DMS 273 (cell line): ENCODE measurements around the gene NDUFS3.

ENCODE experiments used
- DNase-seq: peaks from one replicate; lab custom pipeline; 2025; ENCODE audit not compliant: unreplicated experiment; lab: John Stamatoyannopoulos, UW

Gene NDUFS3

DNA sequence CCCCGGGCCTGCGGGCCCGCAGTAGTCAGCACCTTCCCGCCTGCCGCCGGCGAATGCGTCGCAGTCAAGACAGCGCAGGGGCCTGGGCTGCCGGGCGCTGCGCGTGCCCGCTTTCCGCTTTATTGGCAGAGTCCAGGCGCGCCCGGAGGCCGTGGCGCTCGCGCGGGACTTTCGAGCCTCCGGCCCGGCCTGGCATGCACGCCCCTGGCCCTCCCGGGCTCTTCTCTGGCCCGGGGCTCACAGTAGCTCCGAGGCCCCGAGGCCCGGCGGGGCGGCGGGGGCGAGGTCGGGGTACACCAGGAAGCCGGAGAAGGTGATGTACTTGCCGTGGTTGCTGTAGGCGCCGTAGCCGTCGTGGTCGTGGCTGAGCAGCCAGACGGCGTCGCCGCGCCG, 10.7 kb downstream of the NDUFS3 start:
- DNase-seq, result no peak

GRCh38 chr11:47589977-47590861, 11.3 kb downstream of the NDUFS3 start:
- DNase-seq, result no peak

DNA sequence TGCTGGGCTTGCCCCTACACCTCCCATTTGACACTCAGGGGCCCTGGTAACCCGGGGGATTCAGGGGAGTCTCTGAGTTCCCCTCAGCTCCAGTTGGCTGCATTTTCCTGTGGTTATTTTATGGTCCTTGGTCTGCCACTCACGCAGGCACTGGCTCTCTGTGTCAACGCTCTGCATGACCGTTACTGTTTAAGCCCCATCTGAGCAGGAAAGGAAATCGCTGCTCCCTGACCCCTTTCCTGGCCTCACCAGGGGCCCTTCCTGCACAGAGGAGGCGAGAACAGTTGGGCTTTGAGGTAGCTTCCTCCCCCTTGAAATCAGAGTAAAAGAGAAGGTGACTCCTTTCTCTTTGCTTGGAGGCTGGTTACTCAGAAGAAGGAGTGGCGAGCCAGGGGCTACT, 12.9 kb downstream of the NDUFS3 start:
- DNase-seq, result no peak

GRCh38 chr11:47592251-47592650, 13.4 kb downstream of the NDUFS3 start:
- no peak for DNase-seq

DNA sequence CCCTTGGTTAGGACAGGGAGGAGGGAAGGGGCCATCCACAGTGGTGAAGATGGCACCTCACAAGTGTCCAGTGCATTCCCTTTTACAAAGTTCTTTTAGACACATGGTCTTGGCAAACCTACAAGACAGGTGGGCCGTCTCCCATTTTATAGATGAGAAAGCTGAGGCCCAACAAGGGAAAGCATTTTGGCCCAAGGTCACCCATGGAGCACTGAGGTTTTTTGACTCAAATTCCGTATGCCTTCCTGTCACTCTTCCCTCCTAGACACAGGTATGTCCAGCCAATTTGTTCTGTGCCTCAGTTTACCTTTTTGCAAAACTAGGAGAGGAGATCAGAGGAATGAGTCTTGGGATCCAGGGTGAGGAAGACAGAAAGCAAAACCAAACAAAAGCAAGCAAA, 14.1 kb downstream of the NDUFS3 start:
- no peak for DNase-seq

DNA sequence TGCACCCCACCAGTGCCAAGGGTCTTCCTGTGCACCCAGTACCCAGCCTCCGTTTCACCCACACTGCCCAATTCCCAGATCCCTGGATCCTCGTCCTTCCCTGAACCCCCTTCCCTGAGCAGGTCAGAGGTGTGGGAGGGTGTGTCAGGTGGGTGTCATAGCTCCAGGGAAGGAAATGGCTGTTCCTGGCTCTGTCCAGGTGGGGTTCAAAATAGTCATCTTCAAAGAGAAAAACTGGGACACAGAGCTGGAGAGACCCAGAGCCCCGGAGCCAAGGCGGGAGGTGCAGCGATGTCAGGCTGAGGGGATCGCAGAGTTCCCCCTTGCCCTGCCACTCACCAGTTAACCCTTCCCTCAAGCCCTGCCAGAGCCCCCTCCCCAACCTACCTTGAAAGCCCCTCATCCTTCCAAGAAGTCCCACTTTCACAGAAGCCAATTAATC, 14.6 kb downstream of the NDUFS3 start:
- no peak for DNase-seq

GRCh38 chr11:47593934-47594855, 15.3 kb downstream of the NDUFS3 start, which contains the start of gene C1QTNF4:
Gene C1QTNF4, minus strand, starts transcription at chr11:47594411. Its CDS starts 3,601 bp downstream, at chr11:47590810.
- no peak for DNase-seq

DNA sequence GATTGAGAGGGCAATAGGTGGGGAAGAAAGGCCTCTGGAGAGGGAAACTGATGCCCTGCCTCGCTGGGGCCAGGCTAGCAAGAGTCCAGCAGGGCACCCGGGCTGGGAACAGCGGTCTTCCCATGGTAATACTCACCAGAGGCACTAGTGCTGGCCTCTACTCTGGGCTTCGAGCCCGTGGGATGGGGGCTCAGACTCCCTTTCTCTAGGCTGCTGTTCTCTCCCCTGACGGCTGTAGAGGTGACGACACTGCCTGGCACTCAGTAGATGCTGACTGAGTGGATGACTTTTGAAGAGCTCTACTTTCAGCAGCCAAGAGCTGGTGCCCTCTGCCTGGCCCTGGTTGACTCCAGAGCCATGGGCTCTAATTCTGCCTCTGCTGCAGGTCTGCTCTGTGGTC, 16.2 kb downstream of the NDUFS3 start:
- DNase-seq, result peak; percentile 10

- DNase-seq, result no peak
Observed at GRCh38 chr11:47595967-47596366, 17.1 kb downstream of the NDUFS3 start.

- DNase-seq, result peak; percentile 26
Observed at GRCh38 chr11:47599902-47600301, 21.0 kb downstream of the NDUFS3 start.

GRCh38 chr11:47603295-47603694, 24.4 kb downstream of the NDUFS3 start:
- no peak for DNase-seq

DNA sequence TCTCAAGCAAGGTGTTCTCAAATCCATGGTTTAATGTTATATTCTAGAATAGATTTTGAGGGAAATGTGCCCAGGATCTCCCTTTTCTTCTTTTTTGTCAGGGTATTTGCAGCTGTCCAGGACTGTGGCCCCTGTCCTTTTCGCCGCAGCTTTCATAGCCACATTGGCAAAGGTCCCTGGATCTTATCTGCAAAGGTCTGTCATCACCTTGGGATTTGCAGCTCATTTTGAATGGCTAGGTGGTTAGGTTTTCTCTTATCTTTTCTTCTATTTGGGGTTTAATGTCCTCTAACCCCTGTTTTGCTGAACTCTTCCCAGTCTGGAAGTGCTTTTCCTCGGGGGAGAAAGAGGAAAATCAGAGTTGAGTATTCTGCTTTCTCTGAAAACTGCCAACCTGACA, 27.0 kb downstream of the NDUFS3 start:
- no peak for DNase-seq

- peak; percentile 54 for DNase-seq
Observed at GRCh38 chr11:47606731-47607130, 27.9 kb downstream of the NDUFS3 start.

DNA sequence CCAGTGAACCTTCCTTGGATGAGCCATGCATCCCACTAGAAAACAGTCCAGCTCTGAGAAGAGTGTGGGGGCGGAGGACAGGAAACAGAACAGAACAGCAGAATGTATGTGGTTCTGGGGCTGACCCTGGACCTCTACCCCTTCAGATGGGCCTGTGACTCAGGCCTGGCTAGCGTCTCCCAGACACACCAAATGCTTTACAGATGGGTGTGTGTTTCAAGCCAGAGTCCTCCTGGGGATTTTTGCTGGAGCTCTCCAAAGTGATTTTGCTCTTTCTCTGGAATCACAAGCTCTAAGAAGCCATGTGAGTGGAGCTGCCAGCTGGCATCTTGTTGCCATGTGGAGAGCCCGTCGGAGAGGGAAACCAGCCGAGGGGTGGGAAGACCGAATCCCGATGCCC, 28.5 kb downstream of the NDUFS3 start:
- DNase-seq, result peak; percentile 54

DNA sequence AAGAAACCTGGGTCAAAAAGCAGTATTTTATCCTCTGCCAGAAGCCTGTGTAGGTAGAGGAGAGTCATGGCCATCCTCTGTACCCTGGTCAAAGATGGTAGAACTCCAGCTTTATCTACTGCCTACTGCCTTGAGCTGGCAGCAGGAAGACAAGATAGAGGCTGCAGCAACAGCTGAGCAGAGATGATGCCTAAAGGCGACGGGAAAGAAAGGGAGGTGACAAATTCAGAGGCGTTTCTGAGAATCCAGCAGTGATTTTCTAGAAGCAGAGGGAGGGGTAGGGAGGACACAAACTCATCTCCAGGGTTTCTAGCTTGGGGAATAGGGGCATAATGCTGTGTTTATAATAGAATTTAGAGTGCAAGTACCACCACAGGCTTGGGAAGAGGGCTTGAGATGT, 30.8 kb downstream of the NDUFS3 start:
- no peak for DNase-seq

DNA sequence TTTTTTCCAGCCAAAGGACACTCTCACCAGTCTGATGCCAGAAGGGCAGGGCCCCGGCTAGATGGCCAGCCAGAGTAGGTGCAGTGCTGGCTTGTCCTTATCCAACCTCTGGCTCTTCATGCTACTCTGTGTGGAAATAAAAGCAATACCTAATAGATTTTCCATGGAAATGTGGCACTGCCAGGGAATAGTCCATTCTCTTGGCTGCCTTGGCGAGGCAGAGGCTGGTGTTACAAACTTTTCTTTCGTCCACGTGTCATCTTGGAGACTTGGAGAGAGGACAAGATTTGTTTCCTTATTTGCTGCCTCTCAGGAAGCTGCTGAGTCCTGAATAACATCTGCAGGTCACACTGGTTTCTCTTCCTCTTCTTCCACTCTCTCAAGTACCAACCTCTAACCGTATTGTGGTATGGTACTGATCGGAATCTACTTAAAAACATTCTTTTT, 32.5 kb downstream of the NDUFS3 start:
- DNase-seq, result no peak

DNA sequence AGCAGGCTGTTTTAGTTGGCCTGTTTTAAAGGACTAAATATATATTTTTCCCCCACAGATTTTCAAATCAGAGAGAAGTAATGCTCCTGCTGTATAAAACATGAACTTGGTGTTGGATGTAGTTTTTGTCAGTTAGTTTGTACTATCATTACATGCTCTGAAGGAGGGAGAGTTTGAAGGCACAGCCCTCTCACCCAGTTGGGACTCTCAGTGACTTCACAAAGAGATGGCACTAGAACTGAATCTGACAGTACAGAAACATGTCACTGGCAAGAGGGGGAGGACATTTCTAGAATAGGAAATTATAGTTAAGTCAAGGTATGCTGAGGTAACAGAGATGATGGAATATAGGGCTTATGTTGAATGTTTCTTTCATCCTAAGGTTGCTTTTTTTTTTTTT, 36.4 kb downstream of the NDUFS3 start:
- DNase-seq, result no peak

DNA sequence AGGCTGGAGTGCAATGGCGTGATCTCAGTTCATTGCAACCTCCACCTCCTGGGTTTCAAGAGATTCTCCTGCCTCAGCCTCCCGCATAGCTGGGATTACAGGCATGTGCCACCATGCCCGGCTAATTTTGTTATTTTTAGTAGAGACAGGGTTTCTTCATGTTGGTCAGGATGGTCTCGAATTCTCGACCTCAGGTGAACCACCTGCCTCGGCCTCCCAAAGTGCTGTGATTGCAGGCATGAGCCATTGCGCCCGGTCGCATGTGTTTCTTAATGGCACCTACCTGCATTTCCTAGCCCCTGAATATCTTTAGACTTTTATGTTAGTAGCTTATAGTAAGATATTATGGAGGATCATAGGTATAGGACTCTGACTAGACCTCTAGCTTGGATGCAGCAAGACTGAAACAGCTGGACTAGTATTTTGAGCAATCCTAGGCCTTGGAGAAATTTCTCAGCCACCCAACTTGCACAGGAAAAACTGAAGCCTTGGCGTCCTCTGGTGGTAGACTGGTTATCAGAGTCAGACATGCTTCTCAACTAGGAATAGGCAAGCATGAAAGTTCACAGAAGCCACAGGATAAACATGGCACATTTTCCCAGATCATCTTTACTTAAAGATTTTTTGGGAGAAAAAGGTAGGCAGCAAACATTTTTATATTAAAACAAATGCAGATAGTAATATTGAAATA, 38.0 kb downstream of the NDUFS3 start:
- DNase-seq, result peak; percentile 62

DNA sequence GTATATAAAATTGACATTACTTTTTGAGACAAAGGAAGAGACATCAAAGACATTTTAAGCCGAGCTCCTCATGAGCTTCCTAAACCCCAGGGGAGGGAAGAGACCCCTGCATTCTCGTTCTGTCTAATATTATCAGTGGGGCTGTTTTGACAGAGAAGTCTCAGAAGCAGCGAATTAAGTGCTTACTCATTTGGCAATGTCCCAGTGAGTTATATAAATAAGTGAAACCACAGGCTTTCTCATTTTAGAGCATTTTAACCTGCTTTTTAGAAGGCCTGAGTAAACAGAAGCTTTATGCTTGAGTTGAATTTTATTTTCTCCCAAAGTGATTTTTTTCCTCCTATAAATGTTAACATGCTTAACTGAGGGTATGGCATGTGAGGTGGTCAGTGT, 38.5 kb downstream of the NDUFS3 start:
- no peak for DNase-seq

GRCh38 chr11:47620836-47621378, 42.0 kb downstream of the NDUFS3 start:
- DNase-seq, result no peak

DNA sequence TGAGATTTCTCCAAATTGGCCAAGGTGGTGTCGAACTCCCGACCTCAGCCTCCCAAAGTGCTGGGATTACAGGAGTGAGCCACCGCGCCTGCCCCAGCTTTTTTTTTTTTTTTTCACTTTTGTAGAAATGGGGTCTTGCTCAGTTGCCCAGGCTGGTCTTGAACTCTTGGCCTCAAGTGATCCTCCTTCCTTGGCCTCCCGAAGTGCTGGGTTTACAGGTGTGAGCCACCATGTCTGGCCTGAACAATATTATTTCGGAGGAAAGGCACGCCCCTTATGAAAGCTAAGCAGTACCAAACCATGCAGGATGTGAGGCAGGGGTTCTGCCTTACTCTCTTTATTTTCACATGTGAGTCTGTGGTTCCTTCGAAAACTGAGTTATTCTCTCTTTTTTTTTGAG, 47.4 kb downstream of the NDUFS3 start:
- no peak for DNase-seq
